H1 (cell line): Measurements from ENCODE around the gene GPR141. TPM values are rescaled to one million over a fixed set of nuclear protein-coding genes. Genes with fewer than 3 reads are reported as not detected.

Experiments
- CTCF ChIA-PET: fragments of 300-600 bp; sonication (Branson Sonifier 250); formaldehyde crosslinking; loops from one replicate; lab custom pipeline; 2021; ENCODE audit not compliant: partially characterized antibody; lab: Charles Lee
- POLR2A ChIA-PET: fragments of 300-600 bp; sonication (Branson Sonifier 250); formaldehyde crosslinking; loops from one replicate; lab custom pipeline; 2021; ENCODE audit warnings: inconsistent platforms; ENCODE audit not compliant: partially characterized antibody; lab: Charles Lee
- DNase-seq, 2 experiments: peaks; one replicate each; pipeline versions ENCODE4 v3.0.0 to v3.0.0-alpha.2; 2010 to 2022; ENCODE audit warnings: low spot score in 2 of 2, low read depth in 1 of 2, mixed read lengths in 1 of 2
- FAIRE-seq: peaks from 2 replicates; lab custom pipeline; 2011; peaks lifted over from hg19 to GRCh38; lab: Jason Lieb, UNC
- H2AFZ ChIP-seq: 2 replicates; pipeline ENCODE4 v1.8.1; 2012; ENCODE audit warnings: low read length, inconsistent platforms
- H2AK5ac ChIP-seq: 2 replicates; pipeline ENCODE4 v1.6.1; 2013; ENCODE audit warnings: low read depth, low read length
- H2BK120ac ChIP-seq: replicated peaks from 2 replicates; pipeline ENCODE3; 2013; ENCODE audit warnings: low read depth, low read length, inconsistent platforms
- H2BK12ac ChIP-seq: 2 replicates; pipeline ENCODE4 v1.6.1; 2013; ENCODE audit warnings: low read depth, low read length
- H2BK15ac ChIP-seq: 2 replicates; pipeline ENCODE4 v1.6.1; 2013; ENCODE audit warnings: low read length
- H2BK20ac ChIP-seq: 2 replicates; pipeline ENCODE4 v1.6.1; 2013; ENCODE audit warnings: low read length
- H2BK5ac ChIP-seq: 2 replicates; pipeline ENCODE4 v1.6.1; 2013; ENCODE audit warnings: low read depth, low read length
- H3K14ac ChIP-seq: 2 replicates; pipeline ENCODE4 v1.6.1; 2013; ENCODE audit warnings: inconsistent platforms; ENCODE audit not compliant: insufficient read length
- H3K18ac ChIP-seq: 2 replicates; pipeline ENCODE4 v1.6.1; 2013; ENCODE audit warnings: low read length; ENCODE audit errors: extremely low read depth
- H3K23ac ChIP-seq: 2 replicates; pipeline ENCODE4 v1.6.1; 2013; ENCODE audit warnings: inconsistent platforms; ENCODE audit not compliant: insufficient read length
- H3K23me2 ChIP-seq: 2 replicates; pipeline ENCODE4 v1.6.1; 2013; ENCODE audit warnings: low read depth, low read length
- H3K27ac ChIP-seq: 2 replicates; pipeline ENCODE4 v1.6.1; 2011; ENCODE audit warnings: low read depth, low read length, inconsistent platforms
- H3K27me3 ChIP-seq, 4 experiments: replicated peaks in 1 of 4; 1 replicate in 1 of 4; 2 replicates in 3 of 4; pipeline versions ENCODE4 v1.6.1 to v1.8.1; 2011 to 2013; ENCODE audit warnings: low read length in 3 of 4, mild to moderate bottlenecking in 3 of 4, inconsistent platforms in 2 of 4, mixed read lengths in 2 of 4, moderate library complexity in 1 of 4; ENCODE audit not compliant: control insufficient read depth in 3 of 4, insufficient read depth in 3 of 4; ENCODE audit errors: extremely low read depth in 1 of 4
- H3K36me3 ChIP-seq, 4 experiments: 2 replicates each; pipeline versions ENCODE4 v1.6.1 to v1.8.1; 2011 to 2013; ENCODE audit warnings: mild to moderate bottlenecking in 4 of 4, low read length in 3 of 4, moderate library complexity in 2 of 4, control low read depth in 1 of 4, inconsistent platforms in 1 of 4; ENCODE audit not compliant: insufficient read depth in 4 of 4, control insufficient read depth in 2 of 4
- H3K4ac ChIP-seq: replicated peaks from 2 replicates; pipeline ENCODE3; 2013; ENCODE audit warnings: low read length, low read depth, mixed read lengths, inconsistent platforms; ENCODE audit not compliant: insufficient read length
- H3K4me1 ChIP-seq, 4 experiments: replicated peaks in 1 of 4; 1 replicate in 1 of 4; 2 replicates in 3 of 4; pipeline versions ENCODE4 v1.6.1 to v1.8.1; 2011 to 2013; ENCODE audit warnings: low read length in 3 of 4, inconsistent platforms in 2 of 4, mixed read lengths in 1 of 4; ENCODE audit not compliant: insufficient read depth in 4 of 4, control insufficient read depth in 3 of 4
- H3K4me2 ChIP-seq, 2 experiments: 2 replicates each; pipeline versions ENCODE4 v1.6.1 to v1.8.1; 2011 to 2013; ENCODE audit warnings: low read depth in 2 of 2, low read length in 2 of 2, control low read depth in 1 of 2, inconsistent platforms in 1 of 2, mild to moderate bottlenecking in 1 of 2; ENCODE audit not compliant: insufficient read depth in 1 of 2
- H3K4me3 ChIP-seq, 4 experiments: fragments of 200-600, 300-600 bp in 1 of 4; sonication (generic), shearing (Covaris generic), sonication (Bioruptor Twin) in 1 of 4; 2 replicates each; pipeline versions ENCODE4 v1.5.1 to v1.8.1; 2011 to 2016; ENCODE audit warnings: low read length in 4 of 4, low read depth in 3 of 4, control low read depth in 2 of 4, inconsistent platforms in 2 of 4, mild to moderate bottlenecking in 2 of 4, mixed read lengths in 1 of 4, moderate library complexity in 1 of 4; ENCODE audit not compliant: insufficient read depth in 2 of 4; ENCODE audit errors: extremely low read depth in 1 of 4
- H3K56ac ChIP-seq: replicated peaks from 2 replicates; pipeline ENCODE3; 2013; ENCODE audit warnings: low read depth, mild to moderate bottlenecking, mixed read lengths, low read length, inconsistent platforms; ENCODE audit not compliant: insufficient read length
- H3K79me1 ChIP-seq: 2 replicates; pipeline ENCODE4 v1.6.1; 2013; ENCODE audit warnings: low read depth, low read length, control low read depth
- H3K79me2 ChIP-seq, 2 experiments: 2 replicates each; pipeline versions ENCODE4 v1.6.1 to v1.8.1; 2012 to 2013; ENCODE audit warnings: low read length in 2 of 2, mild to moderate bottlenecking in 2 of 2, inconsistent platforms in 1 of 2; ENCODE audit not compliant: insufficient read depth in 2 of 2, control insufficient read depth in 1 of 2
- H3K9ac ChIP-seq, 4 experiments: replicated peaks in 1 of 4; 1 replicate in 1 of 4; 2 replicates in 3 of 4; pipeline versions ENCODE4 v1.6.1 to v1.8.1; 2011 to 2013; ENCODE audit warnings: low read depth in 3 of 4, low read length in 3 of 4, control low read depth in 2 of 4, mild to moderate bottlenecking in 2 of 4, moderate library complexity in 2 of 4, inconsistent platforms in 1 of 4; ENCODE audit errors: extremely low read depth in 1 of 4
- H3K9me3 ChIP-seq, 2 experiments: 2 replicates each; pipeline versions ENCODE4 v1.6.1 to v1.8.1; 2012 to 2013; ENCODE audit warnings: mild to moderate bottlenecking in 2 of 2, moderate library complexity in 2 of 2, control low read depth in 1 of 2, inconsistent platforms in 1 of 2, low read depth in 1 of 2, low read length in 1 of 2, mixed read lengths in 1 of 2; ENCODE audit not compliant: insufficient read depth in 2 of 2
- H4K20me1 ChIP-seq, 2 experiments: replicated peaks in 1 of 2; 2 replicates each; pipeline versions ENCODE3 to v1.8.1; 2011 to 2013; ENCODE audit warnings: inconsistent platforms in 2 of 2, low read length in 2 of 2, mild to moderate bottlenecking in 1 of 2; ENCODE audit not compliant: insufficient read depth in 2 of 2, control insufficient read depth in 1 of 2
- H4K5ac ChIP-seq: 2 replicates; pipeline ENCODE4 v1.6.1; 2013; ENCODE audit warnings: low read length, low read depth, mixed read lengths, inconsistent platforms; ENCODE audit not compliant: insufficient read length
- H4K8ac ChIP-seq: 2 replicates; pipeline ENCODE4 v1.8.0; 2013; ENCODE audit warnings: mild to moderate bottlenecking, moderate library complexity, low read length, inconsistent platforms; ENCODE audit not compliant: insufficient read depth; ENCODE audit errors: extremely low read depth
- H4K91ac ChIP-seq: replicated peaks from 2 replicates; pipeline ENCODE3; 2013; ENCODE audit warnings: low read length, mixed read lengths, inconsistent platforms; ENCODE audit not compliant: insufficient read length
- ASH2L ChIP-seq: fragments of 200-600, 300-600 bp; sonication (generic); IDR thresholded peaks from one replicate; pipeline ENCODE4 v1.7.1; 2017; ENCODE audit warnings: low read length
- CEBPB ChIP-seq: IDR thresholded peaks from 2 replicates; pipeline ENCODE4 v1.6.1; 2012; ENCODE audit warnings: low read depth, low read length
- EP300 ChIP-seq, 2 experiments: IDR thresholded peaks; 1 replicate in 1 of 2; 2 replicates in 1 of 2; pipeline ENCODE4 v1.6.1; 2011 to 2012; ENCODE audit warnings: low read depth in 2 of 2, low read length in 2 of 2, mild to moderate bottlenecking in 2 of 2, borderline replicate concordance in 1 of 2, inconsistent platforms in 1 of 2, moderate library complexity in 1 of 2
- PHF8 ChIP-seq: fragments of 200-600 bp; sonication (generic); conservative IDR thresholded peaks from 2 replicates; pipeline ENCODE4 v1.7.1; 2012; ENCODE audit warnings: low read depth, mild to moderate bottlenecking, inconsistent platforms, low read length, moderate library complexity
- RAD21 ChIP-seq, 2 experiments: IDR thresholded peaks in 1 of 2; conservative IDR thresholded peaks in 1 of 2; 2 replicates each; pipeline ENCODE4 v1.6.1; 2011; ENCODE audit warnings: low read depth in 2 of 2, low read length in 2 of 2, improper control_type of control experiment in 1 of 2, inconsistent platforms in 1 of 2, mild to moderate bottlenecking in 1 of 2, moderate library complexity in 1 of 2
- RNF2 ChIP-seq: fragments of 200-900, 300-1000 bp; sonication (generic); IDR thresholded peaks from 2 replicates; pipeline ENCODE4 v1.7.1; 2016; ENCODE audit warnings: borderline replicate concordance, low read depth, mild to moderate bottlenecking, antibody characterized with exemption, low read length; ENCODE audit not compliant: poor library complexity, severe bottlenecking; ENCODE audit errors: missing control alignments
- SIX5 ChIP-seq: IDR thresholded peaks from 2 replicates; pipeline ENCODE4 v1.6.1; 2011; ENCODE audit warnings: mild to moderate bottlenecking, low read depth, low read length
- TEAD4 ChIP-seq: IDR thresholded peaks from 2 replicates; pipeline ENCODE4 v1.6.1; 2012; ENCODE audit warnings: low read depth, low read length, inconsistent platforms, mixed read lengths
- YY1 ChIP-seq: IDR thresholded peaks from 2 replicates; pipeline ENCODE4 v1.6.1; 2011; ENCODE audit warnings: low read depth, mild to moderate bottlenecking, low read length
- WGBS, 2 experiments: shearing (Covaris generic) in 1 of 2; methylation state at CpG; one replicate each; pipeline versions ENCODE4 v1.1.6 to v1.1.7; 2013 to 2015; ENCODE audit warnings: low lambda C conversion rate in 2 of 2, mixed read lengths in 2 of 2, inconsistent platforms in 1 of 2, low coverage in 1 of 2, missing lambda C conversion rate in 1 of 2; ENCODE audit not compliant: insufficient replicate concordance in 2 of 2, insufficient coverage in 1 of 2, insufficient read length in 1 of 2; ENCODE audit errors: extremely low coverage in 1 of 2, missing lambda C conversion rate in 1 of 2; 5-methylcytosine and 5-hydroxymethylcytosine counted together
- polyA plus RNA-seq, 7 experiments: library from polyadenylated mRNA; depleted of rRNA in 3 of 7; stranded (reverse) in 5 of 7; unstranded in 2 of 7; fragments of >200 nt in 5 of 7; fragments of 200-250 nt in 2 of 7; gene quantifications; 1 replicate in 5 of 7; 2 replicates in 1 of 7; 4 replicates in 1 of 7; pipeline versions ENCODE4 v1.2.1 to v1.2.3, GENCODE V29; 2011 to 2013; ENCODE audit warnings: missing spikeins in 2 of 7, mixed read lengths in 2 of 7
- total RNA-seq: library from RNA; stranded (reverse); fragmentation: NEBNext Ultra II Directional; extraction: Animal tissue kit (Norgen Biotek cat#: 25700); gene quantifications from 2 replicates; pipeline ENCODE4 v1.2.1, GENCODE V29; 2021
- TF ChIP-seq, protein P1 (sequence below), 3 experiments: IDR thresholded peaks; 1 replicate in 2 of 3; 2 replicates in 1 of 3; pipeline versions ENCODE4 v1.5.1 to v1.6.1; 2011; ENCODE audit warnings: low read length in 3 of 3, mild to moderate bottlenecking in 3 of 3, inconsistent platforms in 2 of 3, low read depth in 1 of 3, moderate library complexity in 1 of 3; ENCODE audit not compliant: insufficient read depth in 1 of 3; ENCODE audit errors: control extremely low read depth in 1 of 3

The GPR141 gene
- total and polyA plus RNA-seq, 2 of the 8 experiments (the other 6 are each of a cell fraction or from before 2014, with no cell fraction given): 0.45 to 1.0 TPM

DNA sequence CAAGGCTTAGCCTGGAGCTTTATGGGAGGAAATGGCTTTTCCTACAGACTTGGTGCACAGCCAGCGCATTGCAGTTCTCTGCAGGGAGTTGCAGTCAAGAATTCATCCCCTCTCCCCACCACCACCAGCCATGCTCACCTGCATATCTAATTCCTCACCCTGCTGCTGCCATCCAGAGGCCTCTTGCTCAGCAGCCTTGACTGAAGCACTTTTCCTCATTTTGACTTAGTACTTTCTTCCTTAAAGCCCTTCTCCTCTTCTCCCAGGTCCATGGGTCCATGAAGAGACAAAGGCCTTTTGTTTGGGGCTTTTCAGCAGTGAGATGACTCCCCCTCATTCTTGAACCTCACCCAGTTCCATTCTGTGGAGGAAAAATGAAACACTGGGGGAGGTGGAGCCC, 39.7 kb upstream of the GPR141 start:
- H2BK5ac ChIP-seq: peak overlapping the region; percentile 71; the same call in 1 of the 2 replicates
- H2BK20ac ChIP-seq: no peak overlapping the region
- H2BK15ac ChIP-seq: no peak overlapping the region
- H3K9ac ChIP-seq: no peak overlapping the region
- WGBS, 2 experiments: 10% methylated on average over 1 of the region's 1 CpG; no CpG with 5 or more reads in 1 of the 2 experiments
- peak overlapping the region; percentile 44 to 46 for H3K4me2 ChIP-seq
- H3K4ac ChIP-seq: peak overlapping the region; percentile 54
- no peaks in the 10 kb centered on the region for H4K20me1 ChIP-seq
- no peaks in the 10 kb centered on the region; a peak in 1 of 4 replicates for H3K9me3 ChIP-seq
- H3K4me3 ChIP-seq: no peak overlapping the region; a peak in 1 of 8 replicates
- no peak overlapping the region for H2AK5ac ChIP-seq
- H3K79me2 ChIP-seq: no peaks in the 10 kb centered on the region
- H3K18ac ChIP-seq: no peak overlapping the region; the same call in 1 of the 2 replicates
- peak overlapping the region; percentile 18 for H4K5ac ChIP-seq
- no peaks in the 10 kb centered on the region for H3K23me2 ChIP-seq
- H2AFZ ChIP-seq: peak overlapping the region; percentile 87
- no peak overlapping the region for H3K56ac ChIP-seq
- H3K27ac ChIP-seq: no peak overlapping the region
- TF ChIP-seq EP300 (IDR thresholded peaks at IDR 0.05; ENCODE audit: borderline replicate concordance in 1 of 2, low read depth in 2 of 2, low read length in 2 of 2): no peak
- no peak for TF ChIP-seq RNF2
- peak; percentile 60 for TF ChIP-seq TEAD4
- TF ChIP-seq ASH2L: peak; percentile 58
- peak; percentile 68 to 79 for TF ChIP-seq RAD21 (IDR thresholded peaks at IDR 0.05 in 1 of 2, conservative IDR thresholded peaks at IDR 0.05 in 1 of 2; ENCODE audit: low read depth in 2 of 2, low read length in 2 of 2)
- TF ChIP-seq PHF8: no peak
- TF ChIP-seq, protein P1, sequence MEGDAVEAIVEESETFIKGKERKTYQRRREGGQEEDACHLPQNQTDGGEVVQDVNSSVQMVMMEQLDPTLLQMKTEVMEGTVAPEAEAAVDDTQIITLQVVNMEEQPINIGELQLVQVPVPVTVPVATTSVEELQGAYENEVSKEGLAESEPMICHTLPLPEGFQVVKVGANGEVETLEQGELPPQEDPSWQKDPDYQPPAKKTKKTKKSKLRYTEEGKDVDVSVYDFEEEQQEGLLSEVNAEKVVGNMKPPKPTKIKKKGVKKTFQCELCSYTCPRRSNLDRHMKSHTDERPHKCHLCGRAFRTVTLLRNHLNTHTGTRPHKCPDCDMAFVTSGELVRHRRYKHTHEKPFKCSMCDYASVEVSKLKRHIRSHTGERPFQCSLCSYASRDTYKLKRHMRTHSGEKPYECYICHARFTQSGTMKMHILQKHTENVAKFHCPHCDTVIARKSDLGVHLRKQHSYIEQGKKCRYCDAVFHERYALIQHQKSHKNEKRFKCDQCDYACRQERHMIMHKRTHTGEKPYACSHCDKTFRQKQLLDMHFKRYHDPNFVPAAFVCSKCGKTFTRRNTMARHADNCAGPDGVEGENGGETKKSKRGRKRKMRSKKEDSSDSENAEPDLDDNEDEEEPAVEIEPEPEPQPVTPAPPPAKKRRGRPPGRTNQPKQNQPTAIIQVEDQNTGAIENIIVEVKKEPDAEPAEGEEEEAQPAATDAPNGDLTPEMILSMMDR (IDR thresholded peaks at IDR 0.05; ENCODE audit: control extremely low read depth in 1 of 3, insufficient read depth in 1 of 3, low read depth in 1 of 3, low read length in 3 of 3): peak; percentile 37 to 66 (median 49)
- no peak for TF ChIP-seq CEBPB
- TF ChIP-seq SIX5: no peak
- 0 out of 2 replicates have a peak, but pooled peaks have one; percentile 45 for TF ChIP-seq YY1
- CTCF ChIA-PET: interaction anchor here (0.6 to 0.8 kb wide), 3 partner anchors 43 to 89 kb away, joined by 3 to 4 read pairs (median 3); no protein-coding TSS in a partner anchor
- H3K79me1 ChIP-seq: no peaks in the 10 kb centered on the region
- H2BK12ac ChIP-seq: peak overlapping the region; percentile 65; the same call in 1 of the 2 replicates
- FAIRE-seq: peak; percentile 91
- H3K4me1 ChIP-seq: peaks cover 0 to 8% (median 6%) of the 10 kb centered on the region in 4 experiments; a peak in 4 of 7 replicates
- no peak overlapping the region for H3K23ac ChIP-seq
- H2BK120ac ChIP-seq: peak overlapping the region; percentile 76
- H3K27me3 ChIP-seq: no peaks in the 10 kb centered on the region
- H3K14ac ChIP-seq: no peak overlapping the region
- no peak overlapping the region for H4K8ac ChIP-seq
- POLR2A ChIA-PET: no interaction called here
- no peak overlapping the region for H4K91ac ChIP-seq
- no peaks in the 10 kb centered on the region for H3K36me3 ChIP-seq
- DNase-seq: peak; percentile 50 to 52
